DOHH2 (cell line): ENCODE measurements around the gene FAM221A.

Experiments used
- EZH2phosphoT487 ChIP-seq: fragments of 200-600 bp; sonication (generic); IDR thresholded peaks from 2 replicates; pipeline ENCODE4 v1.6.1; 2017; ENCODE audit warnings: borderline replicate concordance, mild to moderate bottlenecking, antibody characterized with exemption, low read length, moderate library complexity, mixed read lengths
- TF ChIP-seq, protein P1 (sequence below): fragments of 200-600 bp; sonication (generic); IDR thresholded peaks from one replicate; pipeline ENCODE4 v1.5.1; 2014; ENCODE audit warnings: antibody characterized with exemption, mild to moderate bottlenecking, low read depth, low read length; ENCODE audit not compliant: poor library complexity, severe bottlenecking

DNA sequence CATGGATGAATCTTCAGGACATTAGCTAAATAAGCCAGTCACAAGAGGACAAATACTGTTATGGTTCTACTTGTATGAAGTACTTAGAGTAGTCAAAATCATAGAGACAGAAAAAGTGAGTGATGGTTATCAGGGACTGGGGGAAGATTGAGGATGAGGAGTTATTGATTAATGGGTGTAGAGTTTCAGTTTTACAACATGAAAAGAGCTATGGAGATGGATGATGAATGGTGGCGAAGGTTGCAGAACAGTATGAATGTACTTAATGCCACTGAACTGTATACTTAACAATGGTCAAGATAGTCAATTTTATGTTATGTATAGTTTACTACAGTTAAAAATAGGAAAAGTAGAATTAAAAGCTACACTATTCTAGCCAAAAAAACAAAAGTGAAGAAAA is 37.8 kb downstream of the FAM221A start:
- TF ChIP-seq, protein P1, sequence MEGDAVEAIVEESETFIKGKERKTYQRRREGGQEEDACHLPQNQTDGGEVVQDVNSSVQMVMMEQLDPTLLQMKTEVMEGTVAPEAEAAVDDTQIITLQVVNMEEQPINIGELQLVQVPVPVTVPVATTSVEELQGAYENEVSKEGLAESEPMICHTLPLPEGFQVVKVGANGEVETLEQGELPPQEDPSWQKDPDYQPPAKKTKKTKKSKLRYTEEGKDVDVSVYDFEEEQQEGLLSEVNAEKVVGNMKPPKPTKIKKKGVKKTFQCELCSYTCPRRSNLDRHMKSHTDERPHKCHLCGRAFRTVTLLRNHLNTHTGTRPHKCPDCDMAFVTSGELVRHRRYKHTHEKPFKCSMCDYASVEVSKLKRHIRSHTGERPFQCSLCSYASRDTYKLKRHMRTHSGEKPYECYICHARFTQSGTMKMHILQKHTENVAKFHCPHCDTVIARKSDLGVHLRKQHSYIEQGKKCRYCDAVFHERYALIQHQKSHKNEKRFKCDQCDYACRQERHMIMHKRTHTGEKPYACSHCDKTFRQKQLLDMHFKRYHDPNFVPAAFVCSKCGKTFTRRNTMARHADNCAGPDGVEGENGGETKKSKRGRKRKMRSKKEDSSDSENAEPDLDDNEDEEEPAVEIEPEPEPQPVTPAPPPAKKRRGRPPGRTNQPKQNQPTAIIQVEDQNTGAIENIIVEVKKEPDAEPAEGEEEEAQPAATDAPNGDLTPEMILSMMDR, result no peak
- TF ChIP-seq EZH2phosphoT487, result no peak
